H1 (cell line): ENCODE results near the gene KCTD17. TPM values are rescaled to one million over a fixed set of nuclear protein-coding genes. Genes with fewer than 3 reads are reported as not detected.

Source experiments
- CHD2 ChIP-seq: IDR thresholded peaks from 2 replicates; pipeline ENCODE4 v1.6.1; 2012; ENCODE audit warnings: low read length, improper control_type of control experiment
- E2F6 ChIP-seq: IDR thresholded peaks from 2 replicates; pipeline ENCODE4 v1.6.1; 2012; ENCODE audit warnings: inconsistent platforms
- KDM4A ChIP-seq: IDR thresholded peaks from one replicate; pipeline ENCODE4 v1.7.1; 2012; ENCODE audit warnings: low read depth, mild to moderate bottlenecking, moderate library complexity, low read length, inconsistent platforms; ENCODE audit not compliant: severe bottlenecking
- SRF ChIP-seq: IDR thresholded peaks from 2 replicates; pipeline ENCODE4 v1.6.1; 2011; ENCODE audit warnings: mild to moderate bottlenecking, low read depth, low read length, moderate library complexity
- polyA plus RNA-seq, 7 experiments: library from polyadenylated mRNA; depleted of rRNA in 3 of 7; stranded (reverse) in 5 of 7; unstranded in 2 of 7; fragments of >200 nt in 5 of 7; fragments of 200-250 nt in 2 of 7; gene quantifications; 1 replicate in 5 of 7; 2 replicates in 1 of 7; 4 replicates in 1 of 7; pipeline versions ENCODE4 v1.2.1 to v1.2.3, GENCODE V29; 2011 to 2013; ENCODE audit warnings: missing spikeins in 2 of 7, mixed read lengths in 2 of 7
- total RNA-seq: library from RNA; stranded (reverse); fragmentation: NEBNext Ultra II Directional; extraction: Animal tissue kit (Norgen Biotek cat#: 25700); gene quantifications from 2 replicates; pipeline ENCODE4 v1.2.1, GENCODE V29; 2021

Gene KCTD17
- total and polyA plus RNA-seq, 2 of the 8 experiments (the other 6 are each of a cell fraction or from before 2014, with no cell fraction given) = 39.4 to 44.0 TPM

- TF ChIP-seq E2F6 (no peak), CHD2 (no peak), KDM4A (no peak), SRF (no peak)
Measured at GRCh38 chr22:37101311-37102066, 49.9 kb downstream of the KCTD17 start (continued).
